ENCODE data around the gene UBL4B.

The UBL4B gene

DNA sequence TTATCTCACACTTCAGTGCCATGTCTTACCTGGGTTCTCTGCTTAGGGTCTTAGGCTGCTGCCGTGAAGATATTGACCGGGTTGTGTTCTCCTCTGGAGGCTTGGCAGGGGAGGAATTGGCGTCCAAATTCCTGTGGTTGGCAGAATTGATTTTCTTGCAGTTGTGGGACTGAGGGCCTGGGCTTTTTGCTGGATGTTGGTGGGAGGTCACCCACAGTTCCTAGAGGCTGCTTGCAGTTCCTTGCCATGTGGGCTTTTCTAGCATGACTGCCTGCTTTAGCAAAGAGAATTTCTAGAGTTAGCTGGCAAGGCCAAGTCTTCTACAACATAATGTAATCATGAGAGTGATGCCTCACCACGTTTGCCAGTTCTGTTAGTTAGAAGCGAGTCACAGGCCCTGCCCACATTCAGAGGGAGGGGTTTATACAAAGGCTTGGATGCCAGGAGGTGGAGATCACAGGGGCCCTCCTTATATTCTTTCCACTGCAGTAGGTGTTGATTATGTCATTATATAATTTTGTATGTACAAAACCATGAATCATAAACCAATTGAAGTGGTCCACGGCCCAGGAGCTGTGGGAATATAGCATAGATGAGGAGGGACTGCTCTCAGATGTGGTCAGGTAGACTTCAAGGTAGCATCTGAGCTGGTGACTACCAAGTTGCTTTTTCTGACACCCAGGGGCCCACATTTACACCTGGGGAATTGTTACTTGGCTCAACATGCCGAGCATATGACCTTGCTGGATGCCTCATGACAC lies 6.6 kb downstream of the UBL4B start:
- no peak for DNase-seq

DNA sequence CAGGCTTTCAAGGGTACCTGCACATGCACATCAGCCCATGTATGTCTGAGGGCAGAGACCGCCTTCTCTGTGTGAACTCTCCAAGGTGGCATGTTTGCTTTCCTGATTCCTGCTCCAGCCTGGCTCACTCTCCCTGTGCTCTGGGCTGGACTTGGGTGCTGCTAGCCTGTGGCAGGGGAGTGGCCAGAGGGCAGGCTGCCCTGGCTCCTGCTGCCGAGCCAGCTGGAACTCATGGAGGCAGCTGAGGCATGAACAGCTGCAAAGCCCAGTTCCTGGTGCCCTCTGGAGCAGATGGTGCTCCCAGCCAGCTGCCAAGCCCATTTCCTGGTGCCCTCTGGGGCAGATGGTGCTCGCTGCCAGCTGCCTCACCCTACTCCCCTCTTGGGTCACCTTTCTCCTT lies 7.6 kb downstream of the UBL4B start:
- DNase-seq: no peak

DNA sequence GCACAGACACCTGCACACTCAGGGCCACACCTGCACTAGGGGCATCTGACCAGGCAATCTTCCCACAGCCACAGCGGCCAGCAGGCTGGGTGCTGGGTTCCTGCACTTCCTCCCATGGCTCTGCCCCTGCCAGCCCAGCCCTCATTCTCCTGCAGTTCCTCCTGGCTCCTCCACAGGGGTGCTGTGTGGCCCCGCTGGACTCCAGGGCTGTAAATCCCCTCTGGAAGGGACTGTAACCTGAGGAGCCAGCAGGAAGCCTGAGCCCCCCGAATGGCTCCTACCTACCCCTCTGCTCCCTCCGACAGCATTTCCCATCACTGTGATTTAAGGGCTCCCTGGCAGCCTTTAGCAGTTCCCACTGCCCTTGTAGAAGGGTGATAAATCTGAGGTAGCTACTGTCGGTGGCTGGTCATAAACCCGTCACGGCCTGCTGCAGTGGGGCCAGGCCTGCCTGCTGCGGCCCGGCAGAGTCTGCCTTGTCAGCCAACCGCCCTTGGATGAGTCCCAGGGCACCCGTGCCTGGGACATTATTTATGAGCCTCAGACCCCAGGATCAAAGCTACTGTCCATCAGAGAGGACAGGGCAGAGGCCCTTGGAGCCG lies 8.8 kb downstream of the UBL4B start:
- DNase-seq: no peak

DNA sequence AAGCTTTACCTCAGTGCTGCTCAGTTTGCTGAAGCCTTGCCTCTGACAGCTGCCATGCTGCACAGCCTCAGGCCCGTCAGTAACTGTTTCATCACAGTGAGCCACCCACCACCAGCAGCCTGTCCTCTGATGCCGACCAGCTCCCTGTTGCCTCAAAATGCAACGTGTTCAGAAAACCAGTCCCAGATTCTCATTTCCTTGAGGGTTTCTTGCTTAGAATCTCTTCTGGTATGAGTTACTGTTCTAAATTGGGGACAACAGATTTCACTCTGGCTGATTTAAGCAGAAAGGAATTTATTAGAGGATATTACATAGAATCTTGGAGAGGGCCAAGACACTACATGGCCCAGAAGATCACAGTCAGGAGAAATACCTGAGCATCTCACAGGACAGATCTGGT lies 11.0 kb downstream of the UBL4B start:
- DNase-seq: no peak

DNA sequence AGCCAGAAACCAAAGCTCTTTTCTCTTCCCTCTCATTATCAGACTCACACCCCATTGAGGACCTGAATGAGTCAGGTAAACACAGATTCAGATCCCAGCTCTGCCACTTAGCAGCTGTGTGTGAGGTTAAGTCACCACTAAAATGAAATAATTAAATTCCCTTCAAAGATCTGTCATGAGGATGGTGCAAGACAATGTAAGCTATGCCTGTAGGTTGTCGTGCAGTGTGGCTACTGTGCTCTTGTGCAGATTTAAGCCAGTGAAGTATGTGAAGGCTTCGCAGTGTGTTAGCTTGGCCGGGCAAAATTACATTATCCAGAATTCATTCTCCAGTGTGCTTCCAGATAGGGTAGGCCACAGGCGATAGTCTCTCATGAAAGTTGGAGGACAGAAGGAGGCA lies 13.6 kb downstream of the UBL4B start:
- no peak for DNase-seq

DNA sequence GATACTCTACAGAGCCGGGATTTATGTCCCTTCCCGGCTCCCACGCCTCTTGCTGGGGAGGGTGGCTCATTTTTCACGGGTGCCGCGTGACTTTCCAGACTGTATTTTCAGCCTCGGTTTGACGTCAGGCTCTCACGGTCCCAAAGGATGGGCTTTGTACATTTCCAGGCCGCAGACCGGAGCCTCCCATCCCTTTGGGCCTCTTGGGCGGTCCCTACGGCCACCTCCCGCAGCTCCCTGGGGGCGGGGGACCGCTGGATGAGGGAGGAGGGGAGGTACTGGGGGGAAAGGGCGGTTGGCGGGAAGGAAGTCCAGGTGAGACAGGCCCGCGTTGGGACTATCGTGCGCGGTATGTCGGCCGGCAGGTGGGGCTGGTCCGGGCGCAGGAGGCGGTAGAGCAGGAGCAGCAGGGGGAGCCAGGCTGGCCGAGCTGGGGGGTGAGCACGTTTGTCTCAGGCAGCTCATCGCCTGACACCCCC lies 17.9 kb downstream of the UBL4B start:
- DNase-seq: no peak

DNA sequence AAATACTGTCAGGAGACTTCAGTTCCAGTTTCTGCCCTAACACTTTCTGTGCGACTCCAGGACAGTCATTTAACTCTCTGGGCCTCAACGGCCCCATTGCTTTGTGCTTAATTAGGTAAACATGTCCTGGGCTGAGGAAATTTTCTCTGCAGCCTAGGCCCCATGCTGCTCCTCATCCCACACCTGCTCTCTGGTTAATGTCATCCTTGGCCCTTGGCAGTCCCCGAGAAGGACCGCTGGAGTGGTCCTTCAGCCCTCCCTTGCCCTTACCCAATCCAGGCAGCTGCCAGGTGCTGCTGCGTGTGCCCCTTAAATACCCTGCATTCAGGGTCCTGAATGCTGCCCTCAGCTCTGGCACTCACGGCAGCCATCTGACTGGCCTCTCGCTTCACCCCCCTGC lies 18.7 kb downstream of the UBL4B start:
- DNase-seq: no peak

DNA sequence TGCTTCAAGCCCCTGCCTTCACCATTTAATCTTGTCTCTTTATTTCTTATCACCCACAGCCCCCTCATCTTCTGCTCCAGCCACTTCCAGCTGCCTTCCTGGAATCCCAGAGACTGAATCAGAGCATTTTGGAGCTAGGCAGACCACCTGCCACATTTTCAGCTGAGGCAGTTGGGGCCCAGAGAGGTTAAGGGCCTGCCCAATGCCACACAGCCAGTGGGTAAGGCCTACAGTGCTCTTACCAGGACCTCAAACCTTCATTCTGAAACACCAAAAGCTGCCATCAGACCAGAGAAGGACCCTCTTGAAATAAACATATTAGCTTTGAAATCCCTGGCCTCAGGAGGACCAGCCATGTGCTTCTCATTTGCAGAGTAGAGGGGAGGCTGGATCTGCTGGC lies 20.4 kb downstream of the UBL4B start:
- DNase-seq: no peak

DNA sequence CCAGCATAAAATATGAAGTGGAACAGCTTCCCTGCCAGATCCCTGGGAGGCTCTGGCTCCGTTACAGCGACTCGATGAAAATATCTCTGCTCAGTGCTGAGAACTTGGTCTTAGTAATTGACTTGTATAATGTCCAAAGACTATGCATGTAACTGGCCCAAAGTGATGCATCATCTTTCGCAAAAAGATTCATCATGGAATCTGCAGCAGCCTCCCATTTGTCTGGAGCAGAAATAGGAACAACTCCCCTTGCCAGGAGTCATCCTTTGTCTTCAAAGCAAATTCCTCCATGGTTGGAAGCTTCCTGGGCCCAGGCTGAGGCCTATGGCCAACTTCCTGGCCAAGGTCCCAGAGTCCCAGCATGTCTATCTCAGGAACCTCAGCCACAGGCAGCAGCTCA lies 21.2 kb downstream of the UBL4B start:
- DNase-seq: no peak

DNA sequence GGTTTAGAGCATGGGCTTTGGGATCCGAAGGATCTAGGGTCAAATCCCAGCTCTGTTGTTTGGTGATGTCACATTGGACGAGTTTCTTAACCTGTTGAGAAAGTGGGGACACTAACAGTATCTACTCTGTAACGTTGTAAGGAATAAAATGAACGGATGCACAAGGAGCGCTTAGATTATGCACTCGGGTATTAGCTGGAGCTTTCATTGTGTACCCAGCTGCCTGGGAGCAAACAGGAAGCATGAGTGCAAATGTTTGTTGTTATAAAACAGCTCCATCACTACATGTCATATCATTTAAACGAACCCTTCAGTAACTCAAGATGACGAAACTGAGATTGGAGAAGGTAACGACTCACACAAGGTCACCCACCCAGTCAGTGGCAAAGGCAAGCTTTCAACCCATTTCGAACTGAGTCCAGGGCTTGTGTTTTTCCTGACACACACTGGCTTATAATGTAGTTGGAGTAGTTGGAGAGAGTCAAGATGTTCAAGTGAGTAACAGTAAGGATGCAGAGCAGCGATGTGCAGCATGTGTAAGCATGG lies 21.9 kb downstream of the UBL4B start:
- no peak for DNase-seq

DNA sequence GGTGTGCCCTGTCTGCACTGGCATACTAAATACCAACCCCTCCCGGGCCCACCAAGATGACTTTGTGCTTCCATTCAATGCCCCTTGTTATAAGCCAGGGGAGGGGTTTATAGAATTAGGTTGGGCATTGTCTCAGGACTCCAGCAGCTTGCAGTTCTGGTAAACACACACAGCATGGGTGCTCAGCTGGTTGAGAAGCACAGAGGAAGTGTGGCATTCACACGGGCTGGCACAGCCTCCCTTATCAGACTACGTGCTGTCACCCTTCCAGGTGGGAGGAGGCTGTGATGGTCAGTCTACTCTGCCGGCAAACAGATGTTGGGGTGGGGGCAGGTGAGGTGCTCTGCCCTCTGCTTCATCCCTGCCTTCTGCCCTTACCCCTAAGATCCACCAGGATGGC lies 23.0 kb downstream of the UBL4B start:
- no peak for DNase-seq

DNA sequence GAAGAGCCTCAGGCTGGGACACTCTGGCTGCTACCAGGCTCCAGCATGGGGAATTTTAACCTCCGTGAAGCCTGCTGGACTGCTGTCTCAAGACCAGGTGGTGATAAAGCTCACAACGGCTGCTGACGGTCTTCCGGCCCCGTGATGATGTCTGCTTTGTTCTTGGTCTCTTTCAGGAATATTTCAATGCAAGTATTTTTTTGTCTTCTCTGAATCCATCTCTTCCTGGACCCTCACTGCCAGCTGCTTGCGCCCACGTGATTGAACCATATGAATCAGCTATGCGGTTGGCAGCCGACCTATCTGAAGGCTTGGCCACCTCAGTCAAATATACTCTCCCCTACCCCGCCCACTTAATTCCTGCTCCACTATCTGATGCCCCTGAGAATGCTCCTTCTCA lies 23.4 kb downstream of the UBL4B start:
- no peak for DNase-seq

DNA sequence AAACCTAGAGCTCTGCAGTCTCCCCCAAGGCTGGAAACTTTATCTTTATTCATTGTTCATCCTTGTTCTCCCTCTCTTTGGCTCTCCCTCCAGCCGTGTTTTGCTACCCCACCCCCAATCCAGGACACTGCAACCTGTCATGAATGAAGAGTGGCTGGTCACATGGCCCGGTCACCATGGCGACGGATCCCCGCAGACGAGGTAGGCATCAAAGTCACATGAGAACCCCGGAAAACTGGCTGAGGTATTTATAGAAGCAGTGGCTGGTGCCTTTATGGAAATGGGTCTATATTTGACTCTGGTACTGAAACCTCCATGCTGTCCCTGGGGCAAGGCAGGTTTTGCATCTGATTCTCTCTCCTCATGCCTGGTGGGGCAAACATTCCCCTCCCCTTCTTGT lies 24.7 kb downstream of the UBL4B start:
- DNase-seq: no peak

DNA sequence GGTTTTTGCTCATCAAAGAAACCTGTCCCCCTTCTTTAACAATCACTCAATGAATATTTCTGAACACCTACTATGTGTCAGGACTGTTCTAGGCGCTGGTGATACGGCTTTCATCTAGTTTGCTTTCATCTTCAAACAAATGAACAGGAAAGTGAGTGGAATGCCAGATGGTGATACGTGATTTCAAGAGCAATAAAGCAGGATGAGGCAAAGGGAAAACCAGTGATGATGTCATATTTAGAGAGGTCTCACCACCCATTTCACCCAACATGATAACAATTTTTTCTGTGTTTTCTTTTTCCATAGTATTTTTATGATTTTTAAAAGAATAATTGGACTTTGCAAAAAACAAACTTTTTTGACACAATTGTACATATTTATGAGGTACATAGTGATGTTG lies 26.7 kb downstream of the UBL4B start:
- no peak for DNase-seq

DNA sequence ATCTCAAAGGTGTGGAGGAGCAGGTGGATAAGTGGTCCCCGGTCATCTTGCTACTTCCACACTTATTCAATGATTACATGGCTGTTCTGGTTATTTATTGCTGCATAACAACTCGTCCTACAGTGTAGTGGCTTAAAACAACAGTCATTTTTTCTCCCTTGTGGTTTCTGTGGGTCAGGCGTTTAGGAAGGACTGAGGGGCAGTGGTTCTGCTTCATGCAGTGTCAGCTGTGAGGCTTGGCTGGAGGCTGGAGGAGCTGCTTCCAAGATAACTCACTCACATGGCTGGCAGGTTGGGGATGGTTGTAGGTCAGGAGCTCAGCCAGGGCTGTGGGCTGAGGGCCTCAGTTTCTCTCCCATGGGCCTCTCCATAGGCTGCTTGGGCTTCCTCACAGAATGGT lies 32.1 kb downstream of the UBL4B start:
- DNase-seq: no peak

DNA sequence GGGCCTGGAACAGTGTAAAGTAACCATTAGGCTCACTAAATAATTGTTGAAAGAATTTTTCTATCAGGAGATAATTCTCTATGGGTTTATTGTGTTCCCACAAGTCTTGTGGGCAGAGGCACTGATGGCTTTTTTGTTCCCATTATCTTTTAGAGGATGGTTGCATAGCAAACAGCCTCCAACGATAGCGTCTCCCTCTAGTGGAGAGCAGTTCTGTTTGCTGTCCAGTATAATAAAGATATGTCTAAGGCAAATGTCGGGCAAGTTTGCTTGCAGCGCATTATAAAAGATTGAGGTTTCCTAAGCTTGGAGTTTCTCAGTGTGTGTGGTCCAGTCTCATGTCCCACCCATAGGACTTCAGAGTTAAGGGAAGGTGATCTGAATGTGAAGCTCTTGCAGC lies 36.7 kb downstream of the UBL4B start:
- no peak for DNase-seq

DNA sequence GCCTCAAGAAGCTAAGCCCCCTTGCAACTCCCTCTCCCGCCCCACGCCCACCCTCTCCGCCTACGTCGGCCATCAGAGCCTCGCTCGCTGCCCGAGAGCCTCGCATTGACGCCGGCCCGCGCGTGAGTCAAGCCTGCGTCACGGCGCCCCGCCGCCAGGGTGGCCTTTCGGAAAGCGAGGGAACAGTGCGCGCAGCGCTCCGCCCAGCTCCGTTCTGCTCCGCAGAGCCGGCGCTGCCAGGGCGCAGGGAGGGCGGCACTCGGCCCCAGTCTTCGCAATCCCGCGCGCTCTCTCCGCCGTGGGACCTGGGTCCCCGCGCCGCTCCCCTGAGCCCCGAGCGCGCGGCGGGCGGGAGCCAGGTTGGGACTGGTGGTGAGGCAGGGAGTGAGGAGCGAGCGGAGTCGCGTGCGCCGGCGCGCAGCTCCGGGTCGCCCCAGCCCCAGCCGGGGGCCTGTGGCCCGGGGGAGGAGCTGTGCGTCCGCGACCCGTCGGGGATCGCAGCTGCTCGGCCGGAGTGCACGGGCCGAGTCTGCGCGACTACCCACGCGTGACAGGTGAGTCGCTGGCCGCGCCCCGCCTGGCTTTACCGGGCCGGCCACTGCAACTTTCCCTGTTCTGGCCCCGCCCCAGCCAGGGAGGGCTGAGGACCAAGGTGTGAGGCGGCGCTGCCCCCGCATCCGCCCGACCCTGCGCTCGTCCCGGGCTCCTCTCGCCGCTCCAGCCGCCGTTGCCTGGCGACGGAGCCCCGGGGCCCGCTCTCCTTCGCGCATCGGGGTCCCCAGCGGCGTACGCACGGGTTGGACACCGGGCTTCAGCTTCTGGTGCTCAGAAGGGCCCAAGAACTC lies 38.3 kb downstream of the UBL4B start, which contains the start of gene SLC6A17:
TSS of gene SLC6A17 (plus strand) at position 165 of the 845 bp plus-strand sequence. CDS start 16,436 bp downstream, outside the sequence.
- no peak for DNase-seq

DNA sequence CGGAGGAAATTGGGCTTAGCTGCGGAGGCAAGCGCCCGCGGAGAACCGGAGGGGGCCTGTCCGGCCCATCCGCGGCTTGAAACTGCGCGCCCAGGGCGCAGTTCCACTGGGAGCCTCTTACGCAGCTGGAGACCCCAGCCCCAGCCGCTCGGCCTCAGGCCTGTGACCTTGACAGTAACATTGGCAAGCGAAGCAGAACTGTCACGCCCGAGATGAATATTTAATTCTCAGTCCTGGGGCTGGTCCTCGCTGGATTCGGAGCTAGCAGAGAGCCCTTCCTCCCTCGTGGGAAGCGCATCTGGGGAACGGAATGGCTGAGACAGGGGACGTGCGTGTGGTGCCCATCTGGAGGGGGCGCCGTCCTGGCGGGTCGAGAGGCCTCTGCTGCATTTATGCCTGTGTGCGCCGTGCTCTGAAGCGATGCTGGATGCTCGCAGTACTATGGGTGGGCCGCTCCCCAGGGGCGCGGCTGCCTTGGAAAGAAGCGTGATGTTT lies 39.0 kb downstream of the UBL4B start:
- no peak for DNase-seq

DNA sequence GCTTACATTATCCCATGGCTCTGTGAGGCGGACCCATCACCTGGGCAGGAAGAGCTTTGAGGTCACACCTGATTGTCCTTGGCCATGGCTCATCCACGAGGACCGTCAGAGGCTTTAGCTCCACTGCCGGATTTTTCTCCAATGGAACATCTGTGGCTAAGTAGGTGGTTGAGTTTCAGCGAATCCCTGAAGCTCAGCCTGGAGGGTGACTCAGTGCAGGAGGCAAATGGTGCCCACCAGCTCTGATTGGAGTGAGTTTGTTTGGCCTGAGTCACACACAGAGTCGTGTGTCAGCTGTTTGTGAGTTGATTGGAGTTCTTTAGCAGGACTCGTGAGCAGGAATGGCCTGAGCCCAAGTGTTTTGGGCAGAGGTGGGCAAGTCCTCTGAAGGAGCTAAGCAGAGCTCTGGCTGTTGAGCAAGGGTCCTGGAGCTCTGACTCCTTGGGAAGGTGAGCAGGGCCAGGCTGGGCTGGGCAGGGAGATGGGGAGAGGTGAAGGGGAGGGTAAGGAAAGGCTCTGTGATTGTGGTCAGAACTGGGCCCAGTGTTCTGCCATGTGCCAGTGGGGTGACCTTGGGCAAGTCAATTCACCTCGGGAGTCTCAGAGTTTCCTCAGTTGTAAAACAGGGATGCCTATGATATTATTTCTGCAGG lies 40.0 kb downstream of the UBL4B start:
- no peak for DNase-seq

DNA sequence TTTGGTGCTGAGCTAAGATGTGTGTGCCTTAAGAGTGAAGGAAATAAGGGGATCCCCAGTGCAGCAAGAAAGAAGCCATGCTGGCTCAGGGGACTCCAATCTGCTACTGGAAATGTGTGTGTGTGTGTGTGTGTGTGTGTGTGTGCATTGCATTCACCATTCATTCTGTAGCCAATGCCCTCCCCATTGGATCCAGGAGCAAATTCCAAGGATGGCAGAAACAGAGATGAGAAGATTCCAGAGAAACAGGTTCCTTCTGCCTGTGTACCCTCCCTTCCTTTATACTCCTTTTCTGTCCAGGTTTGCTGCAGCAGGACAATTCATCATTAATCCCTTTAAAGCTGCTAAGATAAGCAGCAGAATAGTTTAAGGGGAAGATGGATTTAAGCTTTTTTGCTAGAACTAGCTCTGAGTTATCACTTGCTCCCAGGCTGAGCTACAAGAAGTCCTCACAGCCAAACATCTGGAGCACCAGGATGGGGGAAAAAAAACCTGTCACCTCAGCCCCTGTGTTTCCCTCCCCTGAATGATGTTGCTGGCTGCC lies 41.2 kb downstream of the UBL4B start:
- no peak for DNase-seq

DNA sequence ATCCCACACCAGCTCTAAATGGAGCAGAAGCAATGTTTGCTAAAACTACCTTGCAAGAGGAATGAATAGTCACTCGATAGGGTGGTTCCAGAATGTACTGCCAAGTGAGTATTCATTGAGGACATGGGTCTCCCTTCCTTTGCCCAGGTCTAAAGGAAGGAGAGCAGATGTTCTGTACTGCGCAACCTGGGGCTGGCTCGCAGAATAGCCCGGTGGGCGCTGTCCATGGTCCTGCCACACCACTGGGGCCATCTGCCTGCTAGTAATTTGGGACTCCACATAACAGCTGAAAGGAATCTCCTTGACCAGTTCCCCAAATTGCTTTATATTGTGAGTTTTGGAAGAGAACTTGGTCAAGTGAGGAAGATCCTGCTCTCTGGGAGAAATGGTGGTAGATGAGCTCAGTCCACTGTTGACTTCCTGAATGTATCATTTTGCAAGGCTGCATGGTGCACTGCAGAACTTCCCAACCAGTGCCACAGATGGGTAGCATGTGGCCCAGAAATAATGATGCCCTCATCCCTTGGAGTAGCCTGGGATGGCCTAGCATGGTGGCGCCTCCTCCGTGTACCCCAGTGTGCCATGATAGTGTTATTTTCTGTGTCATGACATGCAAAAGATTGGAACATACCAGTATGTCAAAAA lies 43.8 kb downstream of the UBL4B start:
- DNase-seq: no peak

DNA sequence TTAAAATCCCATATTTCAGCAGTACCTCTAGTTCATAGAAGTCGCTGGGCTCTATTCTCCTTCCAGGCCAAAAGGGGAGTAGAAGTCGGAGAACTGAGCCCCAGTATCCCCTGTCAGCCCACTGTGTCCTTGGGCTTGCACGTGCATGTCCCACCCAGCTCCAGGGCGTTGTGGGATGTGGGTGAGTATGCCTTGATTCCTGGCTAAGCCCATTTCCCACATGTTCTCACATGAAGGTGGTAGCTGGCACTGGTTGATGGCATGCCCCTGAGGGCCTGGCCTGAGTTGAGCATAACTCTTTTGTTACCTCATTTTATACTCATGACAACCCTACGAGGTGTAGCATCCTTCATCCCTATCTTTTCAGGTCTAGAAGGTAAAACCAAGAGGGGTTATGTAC lies 46.0 kb downstream of the UBL4B start:
- DNase-seq: no peak
